ENCODE results near the gene ITPR1. TPM values are rescaled to one million over a fixed set of nuclear protein-coding genes. Genes with fewer than 3 reads are reported as not detected.

Gene ITPR1
- total RNA-seq, 2 donors from 2014 or later: 5.9 TPM

DNA sequence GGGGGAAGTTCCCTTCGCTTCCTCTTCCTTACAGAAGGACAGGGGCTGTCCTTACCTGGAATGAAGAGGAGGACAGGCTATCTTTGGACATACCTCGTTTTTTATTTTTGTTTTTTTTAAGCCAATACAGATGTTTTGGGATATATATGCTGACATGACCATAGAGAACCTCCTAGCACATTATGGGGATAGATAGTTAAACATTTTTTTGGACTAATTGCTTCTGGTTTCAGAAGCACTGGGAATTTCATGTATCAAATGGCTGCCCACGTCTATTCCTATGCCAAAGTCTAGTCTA lies 247.9 kb downstream of the ITPR1 start:
- H3K4me3 ChIP-seq (ENCODE audit: low read length): no peak overlapping the region
- no peak overlapping the region for H3K27ac Mint-ChIP-seq
- H3K4me1 ChIP-seq (ENCODE audit: control insufficient read depth, insufficient read depth, low read length): no peaks in the 10 kb centered on the region
- H3K36me3 ChIP-seq (ENCODE audit: control insufficient read depth, insufficient read depth, low read length): no peaks in the 10 kb centered on the region
- 85 to 100% methylated on average over 1 to 3 of the region's 3 CpGs for WGBS, 2 experiments (ENCODE audit: insufficient coverage in 1 of 2, insufficient read length in 1 of 2)
- no peak overlapping the region for H3K27ac ChIP-seq (ENCODE audit: low read depth, low read length)
- H3K9me3 ChIP-seq (ENCODE audit: control insufficient read depth, low read length): no peaks in the 10 kb centered on the region
- no peak overlapping the region for H3K9ac ChIP-seq (ENCODE audit: extremely low read depth, low read length, poor library complexity, severe bottlenecking)
- no peaks in the 10 kb centered on the region for H3K36me3 Mint-ChIP-seq (ENCODE audit: low read depth)
- H3K27me3 Mint-ChIP-seq (ENCODE audit: insufficient read depth): peaks cover 3% of the 10 kb centered on the region
- DNase-seq: no peak
- H3K4me3 Mint-ChIP-seq: no peak overlapping the region
- H3K27me3 ChIP-seq (ENCODE audit: control insufficient read depth, insufficient read depth, low read length, poor library complexity, severe bottlenecking): no peaks in the 10 kb centered on the region
- H3K4me1 Mint-ChIP-seq: peaks cover 24% of the 10 kb centered on the region
- H3K9me3 Mint-ChIP-seq: no peaks in the 10 kb centered on the region
- TF ChIP-seq, protein P1, sequence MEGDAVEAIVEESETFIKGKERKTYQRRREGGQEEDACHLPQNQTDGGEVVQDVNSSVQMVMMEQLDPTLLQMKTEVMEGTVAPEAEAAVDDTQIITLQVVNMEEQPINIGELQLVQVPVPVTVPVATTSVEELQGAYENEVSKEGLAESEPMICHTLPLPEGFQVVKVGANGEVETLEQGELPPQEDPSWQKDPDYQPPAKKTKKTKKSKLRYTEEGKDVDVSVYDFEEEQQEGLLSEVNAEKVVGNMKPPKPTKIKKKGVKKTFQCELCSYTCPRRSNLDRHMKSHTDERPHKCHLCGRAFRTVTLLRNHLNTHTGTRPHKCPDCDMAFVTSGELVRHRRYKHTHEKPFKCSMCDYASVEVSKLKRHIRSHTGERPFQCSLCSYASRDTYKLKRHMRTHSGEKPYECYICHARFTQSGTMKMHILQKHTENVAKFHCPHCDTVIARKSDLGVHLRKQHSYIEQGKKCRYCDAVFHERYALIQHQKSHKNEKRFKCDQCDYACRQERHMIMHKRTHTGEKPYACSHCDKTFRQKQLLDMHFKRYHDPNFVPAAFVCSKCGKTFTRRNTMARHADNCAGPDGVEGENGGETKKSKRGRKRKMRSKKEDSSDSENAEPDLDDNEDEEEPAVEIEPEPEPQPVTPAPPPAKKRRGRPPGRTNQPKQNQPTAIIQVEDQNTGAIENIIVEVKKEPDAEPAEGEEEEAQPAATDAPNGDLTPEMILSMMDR (conservative IDR thresholded peaks at IDR 0.05): no peak

DNA sequence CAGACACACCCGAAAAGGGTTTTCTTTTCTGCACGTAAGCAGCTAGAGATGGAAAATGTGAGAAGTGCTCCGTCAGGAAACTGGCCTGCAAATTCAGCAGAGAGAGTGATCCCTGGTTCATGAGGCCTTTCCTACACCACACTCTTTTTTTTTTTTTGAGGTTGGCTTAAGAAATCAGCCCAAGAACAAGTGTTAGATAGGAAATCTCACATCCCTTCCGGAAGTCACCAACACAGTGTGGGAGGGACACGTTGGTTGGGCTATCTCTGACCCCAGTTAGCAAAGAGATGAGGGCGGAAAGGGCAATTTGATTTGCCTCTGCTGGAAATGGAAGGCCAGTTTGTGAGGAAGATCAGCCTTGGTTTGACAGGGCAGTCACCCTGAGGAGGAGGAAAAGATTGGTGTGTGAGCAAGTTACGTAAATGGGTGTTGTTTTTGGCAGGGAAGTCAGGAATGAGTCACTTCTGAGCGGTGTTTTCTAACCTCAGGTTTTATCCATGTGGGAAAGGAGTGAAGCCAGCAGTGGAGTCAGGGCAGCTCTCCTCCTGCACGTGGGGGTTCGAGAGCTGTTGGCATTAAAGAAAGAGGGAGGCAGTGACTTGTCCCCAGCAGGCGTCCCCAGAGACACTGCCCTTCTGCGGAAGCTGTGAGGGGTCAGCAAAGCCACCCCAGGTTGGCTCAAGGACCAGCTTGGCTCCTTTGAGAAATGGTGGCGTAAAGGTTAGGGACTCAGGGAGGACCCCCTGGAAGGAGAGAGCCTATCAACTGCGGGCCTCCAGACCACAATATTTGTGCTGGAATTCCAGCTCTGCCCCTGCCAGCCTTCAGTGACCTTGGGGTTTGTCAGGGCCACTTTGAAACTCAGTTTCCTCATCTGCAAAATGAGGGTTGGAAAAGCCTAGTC lies 248.5 kb downstream of the ITPR1 start:
- Histone ChIP-seq H3K27ac (ENCODE audit: low read depth, low read length) (no peak overlapping the region), H3K4me1 (ENCODE audit: control insufficient read depth, insufficient read depth, low read length) (no peaks in the 10 kb centered on the region), H3K9me3 (ENCODE audit: control insufficient read depth, low read length) (no peaks in the 10 kb centered on the region), H3K9ac (ENCODE audit: extremely low read depth, low read length, poor library complexity, severe bottlenecking) (no peak overlapping the region), H3K27me3 (ENCODE audit: control insufficient read depth, insufficient read depth, low read length, poor library complexity, severe bottlenecking) (no peaks in the 10 kb centered on the region), H3K4me3 (ENCODE audit: low read length) (no peak overlapping the region), H3K36me3 (ENCODE audit: control insufficient read depth, insufficient read depth, low read length) (no peaks in the 10 kb centered on the region)
- no peak for DNase-seq
- no peak overlapping the region for H3K4me3 Mint-ChIP-seq
- peaks cover 6% of the 10 kb centered on the region for H3K27me3 Mint-ChIP-seq (ENCODE audit: insufficient read depth)
- 86 to 89% methylated on average over 12 to 14 of the region's 14 CpGs for WGBS, 2 experiments (ENCODE audit: insufficient coverage in 1 of 2, insufficient read length in 1 of 2)
- TF ChIP-seq, protein P1 (conservative IDR thresholded peaks at IDR 0.05): no peak
- H3K27ac Mint-ChIP-seq: no peak overlapping the region
- no peaks in the 10 kb centered on the region for H3K9me3 Mint-ChIP-seq
- peaks cover 28% of the 10 kb centered on the region for H3K4me1 Mint-ChIP-seq
- no peaks in the 10 kb centered on the region for H3K36me3 Mint-ChIP-seq (ENCODE audit: low read depth)

DNA sequence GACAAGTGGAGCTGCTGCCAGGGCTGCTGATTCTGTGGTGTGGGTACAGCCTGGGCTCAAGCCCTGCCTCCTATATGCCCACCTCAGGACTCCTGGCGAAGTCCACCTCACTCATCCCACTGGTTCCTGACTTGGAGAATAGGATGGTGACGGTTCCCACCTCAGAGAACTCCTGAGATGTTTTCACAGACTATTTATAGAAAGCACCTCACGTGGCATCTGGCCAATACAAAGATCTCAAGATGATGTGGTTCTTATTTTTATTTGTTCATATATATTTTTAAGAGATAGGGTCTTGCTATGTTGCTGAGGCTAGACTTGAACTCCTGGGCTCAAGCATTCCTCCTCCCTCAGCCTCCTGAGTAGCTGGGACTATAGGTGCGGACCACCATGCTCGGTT lies 249.2 kb downstream of the ITPR1 start:
- 93% methylated on average over 3 of the region's 5 CpGs; no CpG with 5 or more reads in 1 of the 2 experiments for WGBS, 2 experiments (ENCODE audit: insufficient coverage in 1 of 2, insufficient read length in 1 of 2)
- no peaks in the 10 kb centered on the region for H3K27me3 ChIP-seq (ENCODE audit: control insufficient read depth, insufficient read depth, low read length, poor library complexity, severe bottlenecking)
- TF ChIP-seq, protein P1 (conservative IDR thresholded peaks at IDR 0.05): no peak
- Mint-ChIP-seq H3K4me3 (no peak overlapping the region), H3K27me3 (ENCODE audit: insufficient read depth) (peaks cover 7% of the 10 kb centered on the region), H3K27ac (no peak overlapping the region), H3K4me1 (peaks cover 29% of the 10 kb centered on the region), H3K36me3 (ENCODE audit: low read depth) (no peaks in the 10 kb centered on the region), H3K9me3 (no peaks in the 10 kb centered on the region)
- no peak overlapping the region for H3K9ac ChIP-seq (ENCODE audit: extremely low read depth, low read length, poor library complexity, severe bottlenecking)
- DNase-seq: no peak
- no peaks in the 10 kb centered on the region for H3K9me3 ChIP-seq (ENCODE audit: control insufficient read depth, low read length)
- no peak overlapping the region for H3K27ac ChIP-seq (ENCODE audit: low read depth, low read length)
- no peaks in the 10 kb centered on the region for H3K36me3 ChIP-seq (ENCODE audit: control insufficient read depth, insufficient read depth, low read length)
- H3K4me1 ChIP-seq (ENCODE audit: control insufficient read depth, insufficient read depth, low read length): no peaks in the 10 kb centered on the region
- no peak overlapping the region for H3K4me3 ChIP-seq (ENCODE audit: low read length)
